NB4 (cell line): Measurements from ENCODE around the gene CFAP251.

Experiments used
- MAX ChIP-seq: IDR thresholded peaks from 2 replicates; pipeline ENCODE4 v1.6.1; 2011; ENCODE audit warnings: low read depth, low read length
- MYC ChIP-seq: IDR thresholded peaks from 2 replicates; pipeline ENCODE4 v1.6.1; 2011; ENCODE audit warnings: low read depth, low read length
- POLR2A ChIP-seq: IDR thresholded peaks from 2 replicates; pipeline ENCODE4 v1.6.1; 2011; ENCODE audit warnings: mild to moderate bottlenecking; ENCODE audit not compliant: insufficient read length; ENCODE audit errors: extremely low read depth
- TF ChIP-seq, protein P1 (sequence below): IDR thresholded peaks from one replicate; pipeline ENCODE4 v1.5.1; 2012; ENCODE audit warnings: low read depth, low read length

DNA sequence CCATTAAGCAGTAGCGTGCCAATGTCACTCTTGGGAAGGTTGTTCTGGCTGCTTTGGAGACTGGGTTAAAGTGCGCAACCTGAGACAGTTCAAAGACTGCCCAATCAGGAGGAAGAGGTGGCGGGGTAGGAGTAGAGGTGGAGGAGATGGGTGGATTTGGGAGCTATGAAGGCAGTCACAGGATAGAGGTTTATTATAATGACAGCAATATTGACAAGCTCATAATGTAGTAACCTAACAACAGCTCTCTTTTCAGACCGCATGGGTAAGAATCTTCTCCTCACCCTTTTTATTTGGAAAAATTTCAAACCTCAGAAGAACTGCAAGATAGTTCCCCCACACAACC is 35.1 kb upstream of the CFAP251 start:
- TF ChIP-seq, protein P1, sequence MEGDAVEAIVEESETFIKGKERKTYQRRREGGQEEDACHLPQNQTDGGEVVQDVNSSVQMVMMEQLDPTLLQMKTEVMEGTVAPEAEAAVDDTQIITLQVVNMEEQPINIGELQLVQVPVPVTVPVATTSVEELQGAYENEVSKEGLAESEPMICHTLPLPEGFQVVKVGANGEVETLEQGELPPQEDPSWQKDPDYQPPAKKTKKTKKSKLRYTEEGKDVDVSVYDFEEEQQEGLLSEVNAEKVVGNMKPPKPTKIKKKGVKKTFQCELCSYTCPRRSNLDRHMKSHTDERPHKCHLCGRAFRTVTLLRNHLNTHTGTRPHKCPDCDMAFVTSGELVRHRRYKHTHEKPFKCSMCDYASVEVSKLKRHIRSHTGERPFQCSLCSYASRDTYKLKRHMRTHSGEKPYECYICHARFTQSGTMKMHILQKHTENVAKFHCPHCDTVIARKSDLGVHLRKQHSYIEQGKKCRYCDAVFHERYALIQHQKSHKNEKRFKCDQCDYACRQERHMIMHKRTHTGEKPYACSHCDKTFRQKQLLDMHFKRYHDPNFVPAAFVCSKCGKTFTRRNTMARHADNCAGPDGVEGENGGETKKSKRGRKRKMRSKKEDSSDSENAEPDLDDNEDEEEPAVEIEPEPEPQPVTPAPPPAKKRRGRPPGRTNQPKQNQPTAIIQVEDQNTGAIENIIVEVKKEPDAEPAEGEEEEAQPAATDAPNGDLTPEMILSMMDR, result no peak
- no peak for TF ChIP-seq POLR2A
- no peak for TF ChIP-seq MAX
- no peak for TF ChIP-seq MYC
